IMR-90 (cell line): ENCODE measurements around the gene ACSL6. TPM values are rescaled to one million over a fixed set of nuclear protein-coding genes. Genes with fewer than 3 reads are reported as not detected.

Experiments used
- ATAC-seq: fragments of 200-7000 bp; cut with Tn5 transposase; 2 replicates; pipeline ENCODE4 v1.9.1; 2020; ENCODE audit warnings: low read depth, mild to moderate bottlenecking, moderate library complexity
- BruUV-seq: library from RNA; stranded (reverse); fragments of 400-500 nt; replicated peaks from 2 replicates; lab custom pipeline; 2021; lab: Mats Ljungman, UMichigan
- CTCF ChIA-PET: fragments of 300-600 bp; formaldehyde crosslinking; extraction: SDS; loops from one replicate; lab custom pipeline; 2021; ENCODE audit warnings: antibody characterized with exemption; lab: Yijun Ruan, JAX
- POLR2A ChIA-PET: fragments of 300-600 bp; sonication (Branson Sonifier 250); formaldehyde crosslinking; loops from one replicate; lab custom pipeline; 2022; ENCODE audit warnings: antibody characterized with exemption; ENCODE audit not compliant: unreplicated experiment; lab: Charles Lee
- DNase-seq: peaks from one replicate; pipeline ENCODE4 v3.0.0; 2013
- H2AFZ ChIP-seq: replicated peaks from 2 replicates; pipeline ENCODE3; 2013; ENCODE audit warnings: low read length, mild to moderate bottlenecking; ENCODE audit not compliant: poor library complexity
- H2AK5ac ChIP-seq: 2 replicates; pipeline ENCODE4 v1.6.1; 2013; ENCODE audit warnings: low read depth, low read length, inconsistent platforms
- H2AK9ac ChIP-seq: replicated peaks from 2 replicates; pipeline ENCODE3; 2013; ENCODE audit warnings: mild to moderate bottlenecking, low read depth, low read length, moderate library complexity; ENCODE audit not compliant: poor library complexity
- H2BK120ac ChIP-seq: 2 replicates; pipeline ENCODE4 v1.6.1; 2013; ENCODE audit warnings: low read depth, low read length, inconsistent platforms
- H2BK15ac ChIP-seq: 3 replicates; pipeline ENCODE4 v1.6.1; 2013; ENCODE audit warnings: low read depth, low read length, inconsistent platforms
- H2BK20ac ChIP-seq: 2 replicates; pipeline ENCODE4 v1.6.1; 2013; ENCODE audit warnings: low read depth, mild to moderate bottlenecking, inconsistent platforms, low read length, moderate library complexity
- H2BK5ac ChIP-seq: 2 replicates; pipeline ENCODE4 v1.6.1; 2013; ENCODE audit warnings: mild to moderate bottlenecking, low read depth, low read length, inconsistent platforms; ENCODE audit not compliant: poor library complexity, severe bottlenecking
- H3K14ac ChIP-seq: replicated peaks from 2 replicates; pipeline ENCODE4 v1.6.1; 2013; ENCODE audit warnings: low read depth, low read length, inconsistent platforms
- H3K18ac ChIP-seq: 2 replicates; pipeline ENCODE4 v1.6.1; 2013; ENCODE audit warnings: low read depth, low read length, control low read depth
- H3K23ac ChIP-seq: 2 replicates; pipeline ENCODE4 v1.6.1; 2013; ENCODE audit warnings: low read depth, low read length, inconsistent platforms
- H3K27ac ChIP-seq: 2 replicates; pipeline ENCODE4 v1.5.1; 2013; ENCODE audit warnings: mild to moderate bottlenecking, control low read depth, low read length; ENCODE audit not compliant: insufficient read depth
- H3K27me3 ChIP-seq: 2 replicates; pipeline ENCODE4 v1.6.1; 2013; ENCODE audit warnings: low read length; ENCODE audit not compliant: control insufficient read depth, insufficient read depth
- H3K36me3 ChIP-seq: 2 replicates; pipeline ENCODE4 v1.6.1; 2013; ENCODE audit warnings: low read length, mixed read lengths; ENCODE audit not compliant: control insufficient read depth, insufficient read depth
- H3K4ac ChIP-seq: 2 replicates; pipeline ENCODE4 v1.6.1; 2013; ENCODE audit warnings: low read depth, low read length, inconsistent platforms
- H3K4me1 ChIP-seq: 2 replicates; pipeline ENCODE4 v1.6.1; 2013; ENCODE audit warnings: low read length, mixed read lengths; ENCODE audit not compliant: control insufficient read depth, insufficient read depth
- H3K4me2 ChIP-seq: 2 replicates; pipeline ENCODE4 v1.6.1; 2013; ENCODE audit warnings: low read depth, mild to moderate bottlenecking, control low read depth, low read length, moderate library complexity
- H3K4me3 ChIP-seq: 2 replicates; pipeline ENCODE4 v1.5.1; 2013; ENCODE audit warnings: low read depth, mild to moderate bottlenecking, control low read depth, low read length, moderate library complexity; ENCODE audit not compliant: insufficient read depth
- H3K56ac ChIP-seq: 2 replicates; pipeline ENCODE4 v1.6.1; 2013; ENCODE audit warnings: low read length, inconsistent platforms; ENCODE audit not compliant: insufficient read depth; ENCODE audit errors: extremely low read depth
- H3K79me1 ChIP-seq, 2 experiments: 2 replicates each; pipeline ENCODE4 v1.6.1; 2013; ENCODE audit warnings: low read length in 2 of 2, inconsistent platforms in 1 of 2, low read depth in 1 of 2
- H3K9ac ChIP-seq: 2 replicates; pipeline ENCODE4 v1.6.1; 2013; ENCODE audit warnings: low read depth, low read length, control low read depth
- H3K9me1 ChIP-seq: 2 replicates; pipeline ENCODE4 v1.6.1; 2013; ENCODE audit warnings: low read length, inconsistent platforms; ENCODE audit not compliant: insufficient read depth
- H3K9me3 ChIP-seq: 2 replicates; pipeline ENCODE4 v1.6.1; 2013; ENCODE audit warnings: low read length; ENCODE audit not compliant: control insufficient read depth, insufficient read depth
- H4K20me1 ChIP-seq: 2 replicates; pipeline ENCODE4 v1.6.1; 2013; ENCODE audit warnings: low read length, inconsistent platforms; ENCODE audit not compliant: insufficient read depth
- H4K5ac ChIP-seq: 2 replicates; pipeline ENCODE4 v1.6.1; 2013; ENCODE audit warnings: mild to moderate bottlenecking, low read depth, low read length, control low read depth
- H4K8ac ChIP-seq, 2 experiments: 2 replicates each; pipeline ENCODE4 v1.6.1; 2013; ENCODE audit warnings: low read depth in 2 of 2, low read length in 2 of 2, control low read depth in 1 of 2, inconsistent platforms in 1 of 2
- H4K91ac ChIP-seq: 2 replicates; pipeline ENCODE4 v1.6.1; 2013; ENCODE audit warnings: low read depth, low read length, inconsistent platforms; ENCODE audit not compliant: insufficient read depth
- CTCF ChIP-seq: conservative IDR thresholded peaks from 2 replicates; pipeline ENCODE4 v1.5.1; 2012; ENCODE audit warnings: mild to moderate bottlenecking, low read depth, low read length, improper control_type of control experiment
- FOS ChIP-seq: fragments of 150-350 bp; IDR thresholded peaks from 2 replicates; pipeline ENCODE4 v1.6.1; 2016; ENCODE audit warnings: low read depth, low read length
- MAZ ChIP-seq: IDR thresholded peaks from 2 replicates; pipeline ENCODE4 v1.6.1; 2012; ENCODE audit warnings: low read depth, mild to moderate bottlenecking, low read length, improper control_type of control experiment, moderate library complexity, borderline replicate concordance
- NFE2L2 ChIP-seq: fragments of 150-350 bp; IDR thresholded peaks from 2 replicates; pipeline ENCODE4 v1.6.1; 2016; ENCODE audit warnings: low read depth, mild to moderate bottlenecking, low read length
- RAD21 ChIP-seq: IDR thresholded peaks from 2 replicates; pipeline ENCODE4 v1.6.1; 2012; ENCODE audit warnings: low read length, improper control_type of control experiment
- SMC3 ChIP-seq: fragments of 150-350 bp; IDR thresholded peaks from 2 replicates; pipeline ENCODE4 v1.6.1; 2016; ENCODE audit warnings: low read depth, mild to moderate bottlenecking, antibody characterized with exemption, low read length, moderate library complexity
- WGBS, 2 experiments: methylation state at CpG; one replicate each; pipeline versions ENCODE4 v1.1.5 to v1.1.7; 2013; ENCODE audit warnings: missing lambda C conversion rate in 2 of 2; ENCODE audit not compliant: insufficient read length in 1 of 2; ENCODE audit errors: extremely low coverage in 2 of 2; 5-methylcytosine and 5-hydroxymethylcytosine counted together
- dilution Hi-C: fragments of 300-500 bp; cut with HindIII; formaldehyde crosslinking; loops from one replicate; pipeline ENCODE4 v1.14.3; 2018; ENCODE audit warnings: low sequenced_read_pairs; ENCODE audit not compliant: unreplicated experiment
- in situ Hi-C: fragments of 300-500 bp; cut with MboI; formaldehyde crosslinking; loops from 3 replicates; pipeline ENCODE4 v1.14.3; 2019; ENCODE audit warnings: low sequenced_read_pairs, inconsistent platforms, mixed read lengths
- intact Hi-C: fragments of 100-400 bp; cut with micrococcal nuclease; formaldehyde crosslinking; loops from 2 replicates; pipeline ENCODE4 v1.10.0; 2022
- polyA plus RNA-seq, 3 experiments: library from polyadenylated mRNA; depleted of rRNA; stranded (reverse); fragments of >200 nt; gene quantifications; 2 replicates each; pipeline ENCODE4 v1.2.3, GENCODE V29; 2012; ENCODE audit warnings: low replicate concordance in 1 of 3
- total RNA-seq: library from RNA; depleted of rRNA; stranded (reverse); fragments of >200 nt; gene quantifications from 2 replicates; pipeline ENCODE4 v1.2.3, GENCODE V29; 2012

The ACSL6 gene
- total and polyA plus RNA-seq, 2 of the 4 experiments (the other 2 are of a cell fraction), result not detected

DNA sequence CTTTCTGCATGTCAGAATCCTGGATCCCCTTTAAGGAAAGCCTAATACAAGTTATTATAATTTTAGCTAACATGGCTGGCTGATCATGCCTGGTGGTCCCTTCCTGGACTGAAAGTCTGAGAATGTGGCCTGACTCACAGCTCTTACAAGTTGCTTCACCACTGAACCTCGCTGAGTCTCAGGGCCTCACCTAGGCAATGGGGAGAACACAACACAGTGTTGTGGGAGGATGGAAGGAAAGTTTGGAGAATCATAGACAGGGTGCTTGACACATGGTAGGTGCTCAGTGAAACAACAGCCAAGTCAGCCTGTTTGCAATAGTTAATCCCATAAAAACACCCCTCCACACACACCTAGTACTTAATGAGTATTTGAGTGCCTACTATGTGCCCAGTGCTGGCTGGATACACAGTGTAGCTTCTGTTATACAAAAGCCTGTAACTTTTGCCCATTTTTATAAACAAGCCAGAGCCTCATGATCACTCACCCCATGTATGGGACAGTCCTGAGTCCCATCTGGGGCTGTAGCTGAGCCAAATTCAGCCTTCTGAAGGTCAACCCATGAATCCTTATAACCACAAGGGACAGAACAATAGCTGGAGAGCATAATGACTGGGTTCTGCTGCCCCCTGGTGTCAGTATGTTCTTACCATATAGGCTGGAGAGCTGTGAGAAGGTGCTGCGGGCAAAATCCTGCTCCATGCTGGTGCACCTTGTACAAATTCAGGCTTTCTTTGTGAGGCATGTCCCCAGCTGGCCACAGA is 3.9 kb downstream of the ACSL6 start:
- no peak overlapping the region for H3K4me3 ChIP-seq
- H2BK15ac ChIP-seq, result no peak overlapping the region
- H3K4me2 ChIP-seq, result no peak overlapping the region
- H2AK9ac ChIP-seq, result no peak overlapping the region
- in situ Hi-C loops (loop anchor here (5.0 to 10.0 kb wide), 3 partner anchors 193 to 585 kb away; no protein-coding TSS in a partner anchor), dilution Hi-C loops (no loop called here), intact Hi-C loops (loop anchor here (1.0 kb wide), 4 partner anchors 196 to 584 kb away; partner anchors contain the start of gene RAPGEF6)
- H3K79me1 ChIP-seq, result no peaks in the 10 kb centered on the region
- no peak overlapping the region for H3K9ac ChIP-seq
- CTCF ChIA-PET, result interaction anchor here (0.5 to 3.7 kb wide), 10 partner anchors 9 to 584 kb away, joined by 3 to 35 read pairs (median 4); partner anchors contain the start of genes FNIP1 and P4HA2
- WGBS, 2 experiments, result 14% methylated on average over 2 of the region's 2 CpGs; no CpG with 5 or more reads in 1 of the 2 experiments
- DNase-seq (peak; percentile 78), ATAC-seq (peak; percentile 72)
- no peak overlapping the region for H2BK20ac ChIP-seq
- no peaks in the 10 kb centered on the region for H3K36me3 ChIP-seq
- POLR2A ChIA-PET, result no interaction called here
- H4K91ac ChIP-seq, result no peak overlapping the region
- H3K4me1 ChIP-seq, result no peaks in the 10 kb centered on the region
- H3K56ac ChIP-seq, result no peak overlapping the region
- 0 out of 2 replicates have a peak, but pooled peaks cover 4% of the 10 kb centered on the region for H3K9me1 ChIP-seq
- no peak overlapping the region for H3K18ac ChIP-seq
- TF ChIP-seq RAD21 (peak; percentile 83), FOS (no peak), NFE2L2 (no peak), MAZ (no peak), SMC3 (peak; percentile 87), CTCF (peak; percentile 71)
- no peak overlapping the region for H2AFZ ChIP-seq
- BruUV-seq, result no TSS peak
- H2AK5ac ChIP-seq, result no peak overlapping the region
- H3K9me3 ChIP-seq, result no peaks in the 10 kb centered on the region
- no peak overlapping the region for H3K14ac ChIP-seq
- no peak overlapping the region for H4K8ac ChIP-seq
- H3K4ac ChIP-seq, result no peak overlapping the region
- no peak overlapping the region for H3K23ac ChIP-seq
- no peak overlapping the region for H2BK5ac ChIP-seq
- H3K27me3 ChIP-seq, result peaks cover 42% of the 10 kb centered on the region
- no peak overlapping the region for H3K27ac ChIP-seq
- peaks cover 5% of the 10 kb centered on the region; the same call in 1 of the 2 replicates for H4K20me1 ChIP-seq
- no peak overlapping the region for H2BK120ac ChIP-seq
- H4K5ac ChIP-seq, result no peak overlapping the region
